H9 (cell line): ENCODE measurements around the gene ERI3. TPM values are rescaled to one million over a fixed set of nuclear protein-coding genes. Genes with fewer than 3 reads are reported as not detected.

ENCODE experiments used
- DNase-seq: peaks from one replicate; pipeline ENCODE4 v3.0.0-alpha.2; 2017
- H2AFZ ChIP-seq: one replicate; pipeline ENCODE4 v1.6.1; 2013; ENCODE audit warnings: mild to moderate bottlenecking, low read length, control low read depth, moderate library complexity
- H2AK5ac ChIP-seq: 2 replicates; pipeline ENCODE4 v1.6.1; 2013; ENCODE audit warnings: low read length, control low read depth, mixed read lengths; ENCODE audit not compliant: insufficient read length
- H2BK120ac ChIP-seq: one replicate; pipeline ENCODE4 v1.6.1; 2013; ENCODE audit warnings: low read depth, mild to moderate bottlenecking, low read length, control low read depth, inconsistent platforms; ENCODE audit not compliant: poor library complexity, severe bottlenecking
- H2BK12ac ChIP-seq: 2 replicates; pipeline ENCODE4 v1.6.1; 2013; ENCODE audit warnings: low read length, control low read depth, mixed read lengths, low read depth; ENCODE audit not compliant: insufficient read length
- H2BK15ac ChIP-seq: 2 replicates; pipeline ENCODE4 v1.6.1; 2013; ENCODE audit warnings: low read depth, low read length, control low read depth
- H2BK20ac ChIP-seq: one replicate; pipeline ENCODE4 v1.6.1; 2013; ENCODE audit warnings: low read depth, mild to moderate bottlenecking, low read length, control low read depth, inconsistent platforms; ENCODE audit not compliant: poor library complexity, severe bottlenecking
- H2BK5ac ChIP-seq: 2 replicates; pipeline ENCODE4 v1.6.1; 2013; ENCODE audit warnings: low read length, control low read depth, mixed read lengths; ENCODE audit not compliant: insufficient read length
- H3K14ac ChIP-seq: 2 replicates; pipeline ENCODE4 v1.6.1; 2013; ENCODE audit warnings: low read length, control low read depth; ENCODE audit not compliant: insufficient read depth
- H3K18ac ChIP-seq: 2 replicates; pipeline ENCODE4 v1.6.1; 2013; ENCODE audit warnings: low read depth, mild to moderate bottlenecking, mixed read lengths, low read length, control low read depth; ENCODE audit not compliant: insufficient read length
- H3K23ac ChIP-seq: 2 replicates; pipeline ENCODE4 v1.6.1; 2013; ENCODE audit warnings: low read length, control low read depth, mixed read lengths, low read depth; ENCODE audit not compliant: insufficient read length
- H3K23me2 ChIP-seq: 2 replicates; pipeline ENCODE4 v1.6.1; 2013; ENCODE audit warnings: low read depth, mild to moderate bottlenecking, mixed read lengths, low read length, control low read depth; ENCODE audit not compliant: insufficient read length, poor library complexity, severe bottlenecking
- H3K27ac ChIP-seq: 2 replicates; pipeline ENCODE4 v1.5.1; 2013; ENCODE audit warnings: low read length, control low read depth, mixed read lengths, low read depth; ENCODE audit not compliant: insufficient read length
- H3K27me3 ChIP-seq: 2 replicates; pipeline ENCODE4 v1.6.1; 2013; ENCODE audit warnings: low read length, control low read depth, inconsistent platforms; ENCODE audit not compliant: insufficient read depth
- H3K4ac ChIP-seq: 2 replicates; pipeline ENCODE4 v1.6.1; 2013; ENCODE audit warnings: low read depth, mild to moderate bottlenecking, control low read depth, inconsistent platforms, low read length, moderate library complexity
- H3K4me1 ChIP-seq: 2 replicates; pipeline ENCODE4 v1.6.1; 2013; ENCODE audit warnings: low read length, control low read depth, inconsistent platforms; ENCODE audit not compliant: insufficient read depth
- H3K4me2 ChIP-seq: 2 replicates; pipeline ENCODE4 v1.6.1; 2013; ENCODE audit warnings: low read length, control low read depth, mixed read lengths; ENCODE audit not compliant: insufficient read length, insufficient read depth
- H3K56ac ChIP-seq: 2 replicates; pipeline ENCODE4 v1.6.1; 2013; ENCODE audit warnings: low read depth, mild to moderate bottlenecking, mixed read lengths, low read length, control low read depth; ENCODE audit not compliant: insufficient read length
- H3K79me1 ChIP-seq: 2 replicates; pipeline ENCODE4 v1.6.1; 2013; ENCODE audit warnings: low read depth, mild to moderate bottlenecking, moderate library complexity, low read length, control low read depth, inconsistent platforms; ENCODE audit not compliant: insufficient read depth, poor library complexity, severe bottlenecking
- H3K79me2 ChIP-seq: 2 replicates; pipeline ENCODE4 v1.6.1; 2013; ENCODE audit warnings: low read length, control low read depth, inconsistent platforms; ENCODE audit not compliant: insufficient read depth
- H3K9ac ChIP-seq: 2 replicates; pipeline ENCODE4 v1.6.1; 2013; ENCODE audit warnings: low read length, control low read depth, mixed read lengths; ENCODE audit not compliant: insufficient read length; ENCODE audit errors: extremely low read depth
- H3K9me3 ChIP-seq: one replicate; pipeline ENCODE4 v1.6.1; 2013; ENCODE audit warnings: low read depth, low read length, inconsistent platforms; ENCODE audit not compliant: control insufficient read depth
- H3T11ph ChIP-seq: one replicate; pipeline ENCODE4 v1.6.1; 2013; ENCODE audit warnings: mild to moderate bottlenecking, low read length, control low read depth, inconsistent platforms
- H4K20me1 ChIP-seq: one replicate; pipeline ENCODE4 v1.6.1; 2013; ENCODE audit not compliant: control insufficient read depth, insufficient read length, insufficient read depth
- H4K5ac ChIP-seq: 2 replicates; pipeline ENCODE4 v1.6.1; 2013; ENCODE audit warnings: low read depth, mild to moderate bottlenecking, mixed read lengths, low read length, control low read depth; ENCODE audit not compliant: insufficient read length
- H4K8ac ChIP-seq: replicated peaks from 2 replicates; pipeline ENCODE4 v1.6.1; 2013; ENCODE audit warnings: low read length, control low read depth, mixed read lengths, low read depth; ENCODE audit not compliant: insufficient read length
- H4K91ac ChIP-seq: 2 replicates; pipeline ENCODE4 v1.6.1; 2013; ENCODE audit warnings: low read depth, mild to moderate bottlenecking, moderate library complexity, mixed read lengths, low read length, control low read depth; ENCODE audit not compliant: insufficient read length
- H3K27ac Mint-ChIP-seq, 3 experiments: 2 replicates in 2 of 3; 3 replicates in 1 of 3; pipeline ENCODE4 v1.8.0; 2020 to 2021; ENCODE audit warnings: mixed read lengths in 3 of 3, mild to moderate bottlenecking in 1 of 3, moderate library complexity in 1 of 3
- H3K27me3 Mint-ChIP-seq: 2 replicates; pipeline ENCODE4 v1.8.0; 2021; ENCODE audit warnings: low read depth, mild to moderate bottlenecking, moderate library complexity, mixed read lengths
- H3K36me3 Mint-ChIP-seq, 3 experiments: 2 replicates in 2 of 3; 3 replicates in 1 of 3; pipeline ENCODE4 v1.8.0; 2020 to 2021; ENCODE audit warnings: low read depth in 3 of 3, mixed read lengths in 3 of 3; ENCODE audit not compliant: insufficient read depth in 1 of 3
- H3K4me1 Mint-ChIP-seq, 2 experiments: 2 replicates each; pipeline ENCODE4 v1.8.0; 2020; ENCODE audit warnings: mixed read lengths in 2 of 2
- H3K4me3 Mint-ChIP-seq, 2 experiments: 2 replicates in 1 of 2; 3 replicates in 1 of 2; pipeline ENCODE4 v1.8.0; 2020 to 2021; ENCODE audit warnings: mild to moderate bottlenecking in 2 of 2, mixed read lengths in 2 of 2, moderate library complexity in 1 of 2
- H3K9me3 Mint-ChIP-seq, 2 experiments: 2 replicates in 1 of 2; 3 replicates in 1 of 2; pipeline ENCODE4 v1.8.0; 2020; ENCODE audit warnings: mild to moderate bottlenecking in 2 of 2, mixed read lengths in 2 of 2, moderate library complexity in 1 of 2
- CTCF ChIP-seq: fragments of 200-600 bp; sonication (generic); conservative IDR thresholded peaks from 3 replicates; pipeline ENCODE4 v1.8.0; 2021; ENCODE audit warnings: antibody characterized with exemption, mild to moderate bottlenecking
- whole genome bisulfite sequencing: extraction: QIAGEN DNeasy Blood & Tissue Kit; methylation state at CpG from one replicate; pipeline ENCODE4 v1.1.7; 2013; ENCODE audit warnings: missing lambda C conversion rate, low lambda C conversion rate, mixed read lengths; ENCODE audit not compliant: insufficient read length; ENCODE audit errors: extremely low coverage; 5-methylcytosine and 5-hydroxymethylcytosine counted together
- total RNA-seq: library from RNA; stranded (reverse); gene quantifications from 2 replicates; pipeline ENCODE4 v1.2.1, GENCODE V29; 2021

ERI3 gene
- total RNA-seq, 1 experiment from 2014 or later = 61.6 TPM

GRCh38 chr1:44223187-44223610 lies 131.9 kb downstream of the ERI3 start:
- no peak overlapping the region for H3K23ac ChIP-seq
- no peaks in the 10 kb centered on the region for H4K20me1 ChIP-seq
- H2BK12ac ChIP-seq = no peak overlapping the region
- no peak overlapping the region for H3K4ac ChIP-seq
- H4K5ac ChIP-seq = no peak overlapping the region
- no peak overlapping the region for H3K9ac ChIP-seq
- no peaks in the 10 kb centered on the region for H3K23me2 ChIP-seq
- no peak overlapping the region for H2BK20ac ChIP-seq
- no peaks in the 10 kb centered on the region for H3K79me1 ChIP-seq
- WGBS = no CpG with 5 or more reads among the region's 11 CpGs
- no peak overlapping the region for H3K27ac ChIP-seq
- no peak for TF ChIP-seq CTCF
- H3K4me2 ChIP-seq = no peak overlapping the region
- Mint-ChIP-seq H3K4me1 (no peaks in the 10 kb centered on the region), H3K9me3 (peaks cover 25 to 30% of the 10 kb centered on the region in 2 experiments), H3K27ac (no peak overlapping the region), H3K36me3 (peaks cover 43 to 65% (median 64%) of the 10 kb centered on the region in 3 experiments), H3K4me3 (no peak overlapping the region), H3K27me3 (peaks cover 7% of the 10 kb centered on the region)
- peaks cover 19% of the 10 kb centered on the region for H3K9me3 ChIP-seq
- H3K18ac ChIP-seq = no peak overlapping the region
- no peak overlapping the region for H3K56ac ChIP-seq
- no peak overlapping the region for H2BK5ac ChIP-seq
- H2BK120ac ChIP-seq = no peak overlapping the region
- H3K27me3 ChIP-seq = no peaks in the 10 kb centered on the region
- H2AFZ ChIP-seq = no peak overlapping the region
- H3T11ph ChIP-seq = no peak overlapping the region
- H4K91ac ChIP-seq = no peak overlapping the region
- H3K79me2 ChIP-seq = no peaks in the 10 kb centered on the region
- H3K4me1 ChIP-seq = no peaks in the 10 kb centered on the region
- no peak overlapping the region for H2AK5ac ChIP-seq
- no peak overlapping the region for H2BK15ac ChIP-seq
- no peak for DNase-seq
- H3K14ac ChIP-seq = no peak overlapping the region
- no peak overlapping the region for H4K8ac ChIP-seq
